Subcutaneous adipose tissue (tissue), 4 donors: ENCODE measurements around the gene NRXN2. TPM values are rescaled to one million over a fixed set of nuclear protein-coding genes. Genes with fewer than 3 reads are reported as not detected.

Experiments
- total RNA-seq, 4 donors: library from RNA; depleted of rRNA; stranded (reverse); fragments of >200 nt; gene quantifications; one replicate each; pipeline ENCODE4 v1.1.0, GENCODE V29; 2016
- TF ChIP-seq, protein P1 (sequence below): fragments of 450-650 bp; IDR thresholded peaks from one replicate; pipeline ENCODE4 v1.5.1; 2016; ENCODE audit warnings: low read depth, mild to moderate bottlenecking, control low read depth, antibody characterized with exemption, moderate library complexity

The NRXN2 gene
- total RNA-seq, 4 donors from 2014 or later = 0.16 to 7.0 (median 2.9) TPM

GRCh38 chr11:64566042-64566914 is 156.7 kb downstream of the NRXN2 start:
- TF ChIP-seq, protein P1, sequence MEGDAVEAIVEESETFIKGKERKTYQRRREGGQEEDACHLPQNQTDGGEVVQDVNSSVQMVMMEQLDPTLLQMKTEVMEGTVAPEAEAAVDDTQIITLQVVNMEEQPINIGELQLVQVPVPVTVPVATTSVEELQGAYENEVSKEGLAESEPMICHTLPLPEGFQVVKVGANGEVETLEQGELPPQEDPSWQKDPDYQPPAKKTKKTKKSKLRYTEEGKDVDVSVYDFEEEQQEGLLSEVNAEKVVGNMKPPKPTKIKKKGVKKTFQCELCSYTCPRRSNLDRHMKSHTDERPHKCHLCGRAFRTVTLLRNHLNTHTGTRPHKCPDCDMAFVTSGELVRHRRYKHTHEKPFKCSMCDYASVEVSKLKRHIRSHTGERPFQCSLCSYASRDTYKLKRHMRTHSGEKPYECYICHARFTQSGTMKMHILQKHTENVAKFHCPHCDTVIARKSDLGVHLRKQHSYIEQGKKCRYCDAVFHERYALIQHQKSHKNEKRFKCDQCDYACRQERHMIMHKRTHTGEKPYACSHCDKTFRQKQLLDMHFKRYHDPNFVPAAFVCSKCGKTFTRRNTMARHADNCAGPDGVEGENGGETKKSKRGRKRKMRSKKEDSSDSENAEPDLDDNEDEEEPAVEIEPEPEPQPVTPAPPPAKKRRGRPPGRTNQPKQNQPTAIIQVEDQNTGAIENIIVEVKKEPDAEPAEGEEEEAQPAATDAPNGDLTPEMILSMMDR = no peak

- TF ChIP-seq, protein P1 = no peak
Measured at GRCh38 chr11:64564947-64565889, 157.8 kb downstream of the NRXN2 start.

- TF ChIP-seq, protein P1 = no peak
Measured at GRCh38 chr11:64564419-64564818, 158.6 kb downstream of the NRXN2 start.

- TF ChIP-seq, protein P1 = no peak
Measured at GRCh38 chr11:64563966-64564365, 159.0 kb downstream of the NRXN2 start.

DNA sequence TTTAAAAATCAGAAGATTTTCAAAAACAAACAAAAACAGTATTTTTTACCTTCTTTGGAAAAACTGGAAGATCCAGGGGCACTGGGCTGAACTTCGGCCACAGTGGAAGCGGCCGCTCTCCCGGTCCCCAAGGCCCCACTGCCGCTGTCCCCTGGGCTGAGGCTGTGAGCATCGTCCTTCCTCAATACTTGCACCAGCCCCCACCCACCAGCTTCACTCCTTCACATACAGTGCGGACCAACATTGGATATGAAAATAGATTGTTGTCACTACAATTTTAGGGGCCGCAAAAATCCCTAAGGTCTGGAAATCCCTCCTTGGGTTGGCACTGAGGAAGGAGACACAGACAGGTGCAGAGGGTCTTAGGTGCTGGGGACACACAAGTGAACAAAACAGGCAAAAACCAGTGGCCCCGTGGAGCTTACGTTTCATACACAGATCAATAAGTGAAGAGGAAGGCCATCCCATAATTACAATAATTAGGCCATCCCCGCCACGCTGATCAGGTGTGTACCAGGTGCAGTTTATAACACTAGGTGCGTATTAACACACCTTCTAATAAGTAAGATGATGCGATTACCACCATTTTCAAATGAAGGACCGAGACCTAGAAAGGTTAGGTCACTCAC is 160.2 kb downstream of the NRXN2 start:
- TF ChIP-seq, protein P1 = no peak

DNA sequence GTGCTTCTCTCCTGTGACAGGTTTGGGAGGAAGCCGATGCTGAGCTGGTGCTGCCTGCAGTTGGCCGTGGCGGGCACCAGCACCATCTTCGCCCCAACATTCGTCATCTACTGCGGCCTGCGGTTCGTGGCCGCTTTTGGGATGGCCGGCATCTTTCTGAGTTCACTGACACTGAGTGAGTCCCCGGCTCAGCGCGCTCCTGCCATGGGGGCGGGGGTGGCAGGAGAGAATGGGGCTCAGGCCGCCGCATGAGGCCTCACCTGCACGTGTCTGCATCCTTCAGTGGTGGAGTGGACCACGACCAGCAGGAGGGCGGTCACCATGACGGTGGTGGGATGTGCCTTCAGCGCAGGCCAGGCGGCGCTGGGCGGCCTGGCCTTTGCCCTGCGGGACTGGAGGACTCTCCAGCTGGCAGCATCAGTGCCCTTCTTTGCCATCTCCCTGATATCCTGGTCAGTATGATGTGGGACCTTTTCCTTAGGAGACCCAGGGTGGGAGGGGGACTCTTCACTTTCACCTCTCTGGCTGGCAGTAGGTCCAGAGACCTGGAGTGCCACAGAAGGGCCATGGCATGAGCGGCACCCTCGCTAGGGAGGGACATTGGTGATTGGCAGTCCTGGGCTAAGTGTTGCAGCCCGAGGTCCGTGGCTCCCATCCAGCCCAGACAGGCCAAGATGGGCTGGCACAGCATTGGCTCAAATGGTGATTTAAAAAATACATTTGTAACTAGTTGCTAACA is 160.8 kb downstream of the NRXN2 start:
- TF ChIP-seq, protein P1 = no peak
